ENCODE results near the gene TMEM37.

Gene TMEM37

DNA sequence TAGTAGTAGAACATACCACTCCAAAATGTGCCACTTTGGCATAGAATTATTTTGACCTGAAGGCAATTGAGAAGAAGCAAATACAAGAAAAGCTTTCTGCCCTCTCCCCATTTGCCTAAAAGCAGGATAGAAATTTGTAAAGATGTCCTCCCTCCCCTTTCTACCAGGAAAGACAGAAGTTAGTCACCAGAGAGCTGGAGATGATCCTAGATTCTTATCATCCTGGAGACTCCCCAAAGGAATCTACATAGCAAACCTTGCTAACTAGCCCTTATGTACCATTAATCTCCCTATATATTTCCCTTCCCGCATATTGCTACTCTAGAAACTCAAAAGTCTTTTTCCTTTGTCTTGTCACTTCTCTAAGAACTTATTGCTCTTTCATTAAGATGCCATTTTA, 12.6 kb upstream of the TMEM37 start:
- DNase-seq (ENCODE audit: low read depth) = no peak

DNA sequence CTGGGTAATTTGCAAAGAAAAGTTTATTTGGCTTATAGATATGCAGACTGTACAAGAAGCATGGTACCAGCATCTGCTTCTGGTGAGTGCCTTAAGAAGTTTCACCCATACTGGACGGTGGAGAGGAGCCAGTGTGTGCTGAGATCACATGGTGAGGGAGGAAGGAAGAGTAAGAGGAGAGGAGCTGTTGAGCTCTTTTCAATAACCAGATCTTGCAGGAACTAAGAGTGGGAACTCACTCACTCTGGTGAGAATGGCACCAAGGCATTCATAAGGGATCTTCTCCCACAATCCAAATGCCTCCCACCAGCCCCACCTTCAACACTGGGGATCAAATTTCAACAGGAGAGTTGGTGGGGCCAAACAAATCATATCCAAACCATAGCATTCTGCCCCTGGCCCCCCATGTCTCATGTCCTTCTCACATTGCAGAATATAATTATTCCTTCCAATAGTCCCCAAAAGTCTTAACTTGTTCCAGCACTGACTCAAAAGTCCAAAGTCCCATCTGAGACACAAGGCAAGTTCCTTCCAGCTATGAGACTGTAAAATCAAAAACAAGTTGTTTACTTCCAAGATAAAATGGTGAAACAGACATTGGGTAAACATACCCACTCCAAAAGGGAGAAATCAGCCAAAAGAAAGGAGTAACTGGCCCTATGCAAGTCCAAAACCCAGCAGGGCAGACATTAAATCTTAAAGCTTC, 11.7 kb upstream of the TMEM37 start:
- no peak for DNase-seq (ENCODE audit: low read depth)

DNA sequence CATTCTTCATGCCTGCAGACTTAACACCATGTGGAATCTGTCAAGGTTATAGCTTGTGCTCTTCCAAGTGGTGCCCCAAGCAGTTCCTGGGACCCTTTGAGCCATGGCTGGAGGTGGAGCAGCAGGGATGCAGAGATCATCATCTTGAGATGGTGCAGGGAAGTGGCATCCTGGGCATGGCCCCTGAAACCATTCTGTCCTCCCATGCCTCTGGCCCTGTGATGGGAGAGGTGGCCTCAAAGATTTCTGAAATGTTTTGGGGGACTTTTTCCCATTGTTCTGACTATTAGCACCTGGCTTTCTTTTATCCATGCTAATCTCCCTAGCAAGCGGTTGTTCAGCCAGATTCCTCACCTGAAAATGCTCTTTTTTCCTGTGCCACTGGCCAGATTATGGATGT, 10.3 kb upstream of the TMEM37 start:
- no peak for DNase-seq (ENCODE audit: low read depth)

DNA sequence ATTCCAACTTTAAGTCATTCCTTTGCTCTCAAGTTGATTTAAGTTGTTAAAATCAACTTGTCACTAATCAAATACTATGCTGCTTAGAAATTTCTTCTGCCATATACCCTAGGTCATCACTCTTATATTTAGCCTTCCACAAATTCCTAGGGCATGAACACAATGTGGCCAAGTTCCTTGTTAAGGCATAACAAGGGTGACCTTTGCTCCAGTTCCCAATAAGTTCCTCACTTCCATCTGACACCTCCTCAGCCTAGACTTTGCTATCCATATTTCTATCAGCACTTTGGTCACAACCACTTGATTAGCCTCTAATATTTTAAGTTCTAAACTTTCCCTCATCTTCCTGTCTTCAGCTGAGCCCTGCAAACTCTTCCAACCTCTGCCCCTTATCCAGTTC, 9.9 kb upstream of the TMEM37 start:
- DNase-seq (ENCODE audit: low read depth) = no peak

DNA sequence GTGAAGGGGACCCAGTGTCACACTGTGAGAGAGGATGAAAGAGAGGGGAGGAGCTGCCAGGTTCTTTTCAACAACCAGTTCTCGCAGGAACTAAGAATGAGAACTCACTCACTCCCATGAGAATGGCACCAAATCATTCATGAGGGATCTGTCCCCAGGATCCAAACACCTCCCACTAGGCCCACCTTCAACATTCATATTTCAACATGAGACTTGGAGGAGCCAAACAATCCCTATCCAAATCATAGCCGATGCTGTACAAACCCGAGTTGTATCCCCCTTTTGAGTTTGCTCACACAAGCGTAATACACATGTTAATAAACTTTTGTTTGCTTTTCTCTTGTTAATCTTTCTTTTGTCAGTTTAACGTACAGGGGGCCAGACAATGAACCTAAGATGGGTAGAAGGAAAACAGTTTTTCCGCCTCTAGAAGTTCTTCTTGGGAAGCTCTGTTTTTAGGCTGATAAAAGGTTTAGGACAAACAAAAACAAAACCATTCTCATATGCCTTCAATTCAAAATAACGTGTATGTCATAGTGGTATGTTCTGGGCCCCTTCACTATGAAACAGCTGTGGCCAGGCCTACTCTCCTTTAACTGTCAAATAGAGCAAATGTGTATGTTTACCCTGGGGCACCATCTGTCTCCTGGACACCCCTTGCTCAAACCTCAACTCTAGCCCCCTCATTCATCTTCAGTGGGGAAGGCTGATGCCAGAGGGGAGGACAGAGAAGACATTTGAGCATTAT, 9.1 kb upstream of the TMEM37 start:
- DNase-seq (ENCODE audit: low read depth) = no peak

DNA sequence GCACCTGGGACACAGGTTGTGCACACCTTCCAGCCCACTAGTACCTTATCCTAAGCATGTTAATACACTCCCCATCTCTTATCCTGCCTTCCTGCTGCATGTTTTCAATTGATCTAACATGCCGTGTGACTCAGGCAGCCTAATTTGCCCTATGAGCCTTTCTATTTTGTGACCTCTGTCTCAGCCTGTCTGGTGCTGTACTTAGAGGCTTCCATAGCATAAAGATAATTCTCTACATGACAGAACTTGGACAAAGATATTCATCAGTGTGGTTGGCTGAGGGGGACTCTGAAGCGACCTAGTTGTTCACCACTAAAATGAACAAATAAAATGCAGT, 8.6 kb upstream of the TMEM37 start:
- no peak for DNase-seq (ENCODE audit: low read depth)

DNA sequence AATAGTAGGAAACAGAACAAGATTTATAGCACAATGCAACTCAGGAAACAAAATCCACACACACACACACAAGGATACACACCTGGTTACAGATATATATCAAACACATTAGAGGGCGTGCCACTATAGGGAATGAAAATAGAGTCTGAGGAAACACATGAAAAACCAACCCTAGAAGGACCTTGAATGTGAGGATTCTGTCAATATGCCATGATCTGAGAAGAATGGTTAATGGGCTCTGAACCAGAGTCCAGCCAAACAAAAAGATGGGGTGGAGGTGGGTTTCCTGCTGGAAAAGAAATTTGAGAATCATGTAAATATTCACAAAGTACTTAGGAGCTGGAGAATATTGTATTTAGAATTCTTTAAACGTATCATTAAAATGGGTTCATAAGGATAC, 7.8 kb upstream of the TMEM37 start:
- no peak for DNase-seq (ENCODE audit: low read depth)

DNA sequence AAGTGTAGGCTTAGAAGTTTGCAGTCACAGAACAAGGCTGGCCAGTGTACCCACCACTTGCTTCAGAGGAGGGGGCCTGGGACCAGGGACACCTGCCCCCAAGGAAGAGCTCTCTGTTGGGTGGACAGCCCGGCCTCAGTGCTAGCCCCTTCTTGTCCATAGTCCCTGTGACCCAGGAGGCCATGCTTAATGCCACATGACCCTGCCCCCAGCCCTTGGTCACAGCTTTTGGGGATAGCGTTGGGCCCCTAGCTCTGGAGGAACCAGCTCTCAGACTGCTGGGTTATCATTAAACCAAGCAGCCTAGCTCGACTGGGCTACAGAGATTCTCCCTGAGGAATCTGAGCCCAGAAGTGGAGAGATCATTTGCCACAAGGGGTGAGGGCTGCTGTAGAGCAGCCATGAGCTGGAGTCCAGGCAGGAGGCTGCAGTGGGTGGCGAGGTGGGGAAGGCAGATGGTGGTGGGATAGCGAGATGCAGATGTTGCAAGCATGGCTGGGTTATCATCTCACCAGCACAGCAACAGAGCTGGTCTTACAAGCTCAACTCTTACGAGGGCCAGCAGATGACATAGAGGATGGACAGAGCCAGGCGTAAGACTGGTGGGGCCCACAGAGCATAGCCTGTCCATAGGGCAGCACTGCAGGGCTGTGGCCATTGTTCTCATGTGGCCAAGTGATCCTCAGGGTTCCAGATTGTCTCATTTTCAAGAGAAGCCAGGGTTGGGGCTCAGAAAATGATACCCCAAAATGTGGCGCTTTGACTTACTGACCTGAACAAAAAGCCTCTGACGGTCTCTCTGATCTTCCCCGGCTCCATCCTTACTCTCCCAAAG, 7.2 kb upstream of the TMEM37 start:
- DNase-seq (ENCODE audit: low read depth) = no peak

DNA sequence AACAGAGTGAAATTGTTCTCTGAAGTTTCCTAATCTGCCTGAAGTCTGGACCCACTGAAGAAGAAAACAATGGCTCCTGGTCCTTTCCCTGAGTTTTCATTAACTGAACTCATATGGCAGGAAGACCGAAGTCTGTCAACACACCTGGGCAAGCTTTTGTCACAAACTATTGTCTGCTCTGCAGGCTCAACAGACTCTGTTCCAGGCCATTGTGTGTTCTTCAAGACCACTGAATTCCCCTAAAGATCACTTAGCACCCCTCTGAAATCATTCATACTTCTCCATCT, 6.6 kb upstream of the TMEM37 start:
- DNase-seq (ENCODE audit: low read depth) = no peak

DNA sequence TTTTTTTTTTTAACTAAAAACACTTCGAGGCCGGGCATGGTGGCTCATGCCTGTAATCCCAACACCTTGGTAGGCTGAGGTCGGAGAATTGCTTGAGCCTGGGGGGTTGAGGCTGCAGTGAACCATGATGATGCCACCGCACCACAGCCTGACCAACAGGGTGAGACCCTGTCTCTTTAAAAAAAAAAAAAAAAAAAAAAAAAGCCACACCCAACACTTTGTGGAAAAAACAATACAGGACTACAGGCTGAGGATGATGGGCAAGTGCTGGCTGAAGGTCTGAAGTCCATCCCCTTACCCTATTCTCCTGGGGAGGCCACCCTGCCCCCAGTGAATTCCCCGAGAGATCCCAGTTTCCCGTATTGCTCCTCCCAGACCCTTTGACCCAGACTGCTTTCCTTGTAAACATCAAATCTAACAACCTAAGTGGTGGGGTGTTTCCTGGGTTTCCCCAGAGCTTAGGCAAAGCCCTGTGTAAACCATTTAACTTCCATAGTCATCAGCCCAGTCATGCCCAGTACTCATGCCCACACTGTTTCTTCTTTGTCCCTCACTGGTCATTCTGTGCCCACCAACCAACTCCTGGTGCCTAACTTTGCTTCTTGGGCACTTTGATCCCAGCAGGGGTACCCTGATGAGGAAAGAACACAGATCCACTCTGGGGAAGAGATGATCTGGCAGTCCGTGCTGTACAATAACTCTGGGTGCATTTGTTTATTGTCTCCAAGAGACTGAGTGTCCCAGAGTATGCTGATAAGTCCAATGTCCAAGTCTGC, 5.8 kb upstream of the TMEM37 start:
- no peak for DNase-seq (ENCODE audit: low read depth)

DNA sequence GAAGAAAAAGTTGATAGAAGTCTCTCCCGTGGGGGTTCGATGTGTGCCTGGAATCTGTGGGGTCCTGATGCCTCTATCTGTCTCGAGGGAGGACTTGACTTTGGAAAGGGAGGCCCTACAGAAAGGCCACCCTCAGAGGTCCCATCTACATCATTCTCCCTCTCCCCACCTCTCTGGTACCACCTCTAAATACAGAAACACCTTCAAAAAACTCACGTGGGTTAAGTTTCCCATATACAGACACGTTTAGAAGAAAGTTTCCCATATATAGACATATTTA, 5.3 kb upstream of the TMEM37 start:
- no peak for DNase-seq (ENCODE audit: low read depth)

DNA sequence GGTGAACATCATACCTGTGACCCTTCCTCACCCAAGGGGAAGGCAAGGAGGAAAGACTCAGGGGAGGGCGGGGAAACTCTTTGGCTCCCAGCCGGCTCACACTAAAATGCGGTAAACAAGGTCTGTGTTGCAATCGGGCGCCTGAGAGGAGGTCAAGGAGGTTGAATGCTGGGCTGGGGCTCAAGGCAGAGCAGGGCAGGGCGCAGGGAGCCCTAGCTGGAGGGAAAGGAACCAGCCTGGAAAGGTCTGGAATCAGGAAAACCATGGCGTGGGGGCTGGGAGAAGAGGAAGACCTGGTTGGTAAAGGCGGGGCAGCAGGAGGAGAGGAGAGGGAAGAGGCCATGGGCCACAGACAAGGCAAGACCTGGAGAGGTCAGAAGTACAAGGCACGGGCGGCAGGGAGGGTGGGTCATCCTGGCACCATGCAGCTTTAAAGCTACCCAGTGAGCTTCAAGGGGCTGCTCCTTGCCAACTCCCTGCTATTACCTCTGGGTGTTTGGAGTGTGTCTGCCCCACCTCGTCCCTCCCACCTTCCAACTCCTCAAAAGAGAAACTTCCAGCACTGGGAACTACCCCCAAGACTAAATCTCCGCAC, 4.8 kb upstream of the TMEM37 start:
- no peak for DNase-seq (ENCODE audit: low read depth)

DNA sequence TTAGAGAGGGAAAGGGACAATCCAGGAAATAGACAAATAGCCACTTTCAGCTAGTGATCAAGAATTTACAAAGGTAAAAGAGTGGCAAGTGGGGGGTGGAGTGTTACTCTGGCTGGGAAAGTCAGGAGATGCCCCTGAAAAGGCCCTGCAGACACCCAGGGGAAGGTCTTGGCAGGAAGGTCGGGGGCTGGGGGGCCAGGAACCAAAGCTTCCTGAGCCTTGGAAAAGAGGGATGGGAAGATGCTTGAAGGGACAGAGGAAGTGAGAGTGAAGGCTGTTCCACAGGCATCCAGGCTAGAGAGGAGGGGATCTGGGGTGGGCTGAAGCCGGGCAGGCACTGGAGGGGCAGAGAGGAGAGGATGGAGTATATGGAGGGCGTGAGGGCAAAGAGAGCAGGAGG, 3.9 kb upstream of the TMEM37 start:
- no peak for DNase-seq (ENCODE audit: low read depth)

DNA sequence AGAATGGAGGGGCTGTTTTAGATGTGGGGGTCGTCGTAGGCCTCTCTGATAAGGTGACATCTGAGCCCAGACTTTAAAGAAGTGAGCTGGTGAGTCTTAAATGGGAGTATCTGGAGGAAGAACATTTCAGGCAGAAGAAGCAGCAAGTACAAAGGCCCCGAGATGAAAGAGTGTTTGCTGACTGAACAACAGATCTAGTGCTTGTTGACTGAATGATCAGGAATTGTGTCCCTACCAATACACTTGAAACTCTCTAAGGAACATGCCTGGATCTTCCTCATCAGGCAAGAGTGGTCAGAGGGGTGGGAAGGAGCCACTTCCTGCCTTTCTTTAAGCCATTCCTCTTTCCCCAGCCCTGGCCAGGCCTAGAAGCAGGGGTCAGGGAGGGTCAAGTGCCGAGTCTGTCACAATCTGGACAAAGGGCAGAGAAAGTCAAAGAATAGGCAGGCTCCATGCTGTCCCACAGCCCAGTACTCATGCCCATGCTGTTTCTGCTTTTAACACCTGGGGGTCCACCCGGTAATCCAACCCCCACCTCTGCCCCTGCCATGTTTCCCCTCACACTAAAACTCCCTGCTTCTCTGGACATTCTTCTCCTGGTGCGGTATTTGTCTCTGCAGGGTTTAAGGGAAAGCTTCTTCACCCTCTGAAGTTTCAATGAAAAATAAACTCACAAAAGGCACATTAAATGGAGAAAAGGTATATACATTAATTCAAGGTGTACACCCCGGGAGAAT, 3.0 kb upstream of the TMEM37 start:
- no peak for DNase-seq (ENCODE audit: low read depth)

DNA sequence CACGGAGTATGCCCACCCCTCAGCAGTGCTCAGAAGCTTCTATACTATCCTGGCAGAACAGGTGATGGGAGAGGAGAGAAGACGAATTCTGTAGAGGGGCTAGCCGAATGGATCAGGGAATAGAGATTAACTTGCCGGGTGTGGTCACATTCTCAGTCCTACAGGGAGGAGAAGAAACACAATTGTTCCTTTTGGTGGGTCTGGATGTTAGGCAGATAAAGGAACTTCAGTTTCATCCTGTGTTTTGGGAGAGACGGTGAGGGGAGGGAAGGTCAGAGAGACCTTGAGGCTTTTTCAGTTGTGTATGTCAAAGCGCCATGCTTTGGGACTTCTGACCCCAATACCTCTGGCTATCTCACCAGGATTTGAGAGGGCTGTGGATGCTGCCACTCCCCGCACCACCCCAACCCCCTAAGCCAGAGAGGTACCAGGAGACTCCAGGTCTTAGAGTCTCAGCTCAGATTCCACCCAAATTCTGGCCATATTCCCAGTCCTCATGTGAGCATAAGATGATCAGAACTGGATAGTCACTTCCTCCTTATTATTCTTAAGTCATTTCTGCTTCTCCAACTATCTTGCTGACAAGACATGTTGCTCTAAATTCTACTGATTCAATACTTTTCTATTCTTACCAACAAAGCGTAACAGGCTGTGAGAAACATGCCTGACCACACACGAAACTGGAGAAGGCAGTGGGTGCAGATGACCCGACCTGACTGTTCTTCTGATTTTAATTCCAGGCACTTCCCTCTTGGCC, 2.3 kb upstream of the TMEM37 start:
- DNase-seq (ENCODE audit: low read depth) = no peak

DNA sequence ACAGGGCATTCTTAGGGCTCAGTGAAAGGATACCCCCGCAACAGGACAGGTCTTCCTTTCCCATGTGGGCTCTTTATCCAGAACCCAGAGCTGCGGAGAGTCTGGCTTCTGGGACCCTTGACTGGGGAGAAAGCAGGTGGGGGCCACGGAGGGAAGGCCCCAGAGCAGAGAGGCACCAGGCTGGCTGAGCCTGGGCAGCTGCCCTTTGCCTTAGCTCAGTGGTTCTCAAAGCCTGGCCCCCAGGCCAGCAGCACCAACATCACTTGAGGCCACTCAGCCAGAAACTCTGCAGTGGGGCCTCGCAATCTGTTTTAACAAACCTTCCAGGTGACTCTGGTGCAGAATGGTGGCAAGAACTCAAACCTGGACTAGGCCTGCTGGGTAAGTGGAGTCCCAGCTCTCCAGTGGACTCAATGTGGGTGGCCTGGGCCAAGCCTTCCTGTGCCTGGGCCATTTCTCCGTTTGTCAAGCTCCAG, 1.6 kb upstream of the TMEM37 start:
- no peak for DNase-seq (ENCODE audit: low read depth)

DNA sequence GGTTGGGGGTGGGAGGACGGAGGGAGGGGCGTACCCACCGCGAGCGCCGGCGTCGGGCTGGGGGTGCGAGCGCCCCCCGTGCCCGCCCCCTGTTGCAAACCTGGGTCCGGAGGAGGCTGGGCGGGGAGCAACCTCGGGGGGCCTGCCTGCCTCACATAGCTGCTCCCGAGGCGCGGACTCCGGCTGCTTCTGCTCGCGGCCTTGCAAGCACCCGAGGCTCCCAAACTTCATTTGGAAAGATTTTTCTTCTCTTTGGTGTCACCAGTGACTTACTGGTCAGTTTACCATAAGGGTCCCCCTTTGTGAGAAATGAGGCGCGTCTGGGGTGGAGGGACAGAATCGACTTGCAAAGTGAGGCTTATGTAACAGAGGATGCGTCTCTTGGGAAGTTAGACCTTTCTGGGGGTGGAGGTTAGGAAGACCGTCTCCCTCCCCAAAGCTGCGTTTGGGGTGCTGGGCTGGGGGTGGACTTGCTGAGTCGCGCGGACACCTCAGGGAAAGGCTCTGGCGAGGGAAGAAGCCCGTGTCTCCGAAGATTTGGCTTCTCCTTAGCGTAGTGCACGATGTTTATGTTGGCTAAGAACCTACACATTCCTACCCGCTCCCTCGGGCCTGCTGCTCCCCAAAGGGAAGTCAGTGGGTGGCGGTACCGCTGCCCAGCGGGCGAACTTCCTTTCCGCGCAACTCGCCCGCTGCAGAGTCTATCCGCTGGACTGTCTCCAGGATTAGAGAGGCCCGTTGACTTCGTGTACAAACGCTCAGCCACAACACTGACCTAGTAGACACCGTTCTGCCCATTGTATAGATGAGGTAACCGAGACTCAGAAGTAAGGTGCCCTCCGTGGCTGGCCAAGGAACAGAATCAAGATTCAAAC, 559 bp downstream of the TMEM37 start:
- no peak for DNase-seq (ENCODE audit: low read depth)

DNA sequence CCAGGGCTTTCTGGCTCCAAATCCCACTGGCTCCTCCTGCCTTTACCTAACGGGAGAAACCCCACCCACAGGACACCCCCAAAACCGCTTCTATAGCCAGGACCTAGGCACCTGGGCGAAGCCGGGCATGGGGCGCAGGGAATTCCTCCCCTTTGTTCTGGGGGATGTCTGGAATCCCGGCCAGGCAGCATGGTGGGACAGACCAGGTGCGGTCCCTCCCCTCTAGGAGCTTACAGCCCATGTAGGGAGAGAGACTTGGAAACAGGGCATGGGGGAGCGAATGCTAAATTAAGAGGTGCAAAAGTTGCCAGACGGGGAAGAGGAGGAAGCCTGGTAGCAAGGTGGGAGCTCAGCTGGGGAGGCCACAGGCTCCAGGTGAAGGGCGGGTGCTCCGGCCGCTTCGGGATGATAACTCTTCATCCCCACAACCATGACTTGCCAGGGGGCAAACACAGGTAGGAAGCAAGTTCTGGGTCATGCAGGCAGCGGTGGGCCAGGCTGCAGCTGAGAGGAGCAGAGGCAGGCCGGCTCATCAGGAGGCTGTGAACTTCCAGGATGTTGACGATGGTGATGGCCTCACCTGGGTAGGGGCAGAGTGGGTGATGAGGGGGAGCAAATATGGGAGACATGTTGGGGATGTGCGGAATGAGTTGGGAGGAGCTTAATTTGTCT, 1.3 kb downstream of the TMEM37 start:
- DNase-seq (ENCODE audit: low read depth) = no peak

DNA sequence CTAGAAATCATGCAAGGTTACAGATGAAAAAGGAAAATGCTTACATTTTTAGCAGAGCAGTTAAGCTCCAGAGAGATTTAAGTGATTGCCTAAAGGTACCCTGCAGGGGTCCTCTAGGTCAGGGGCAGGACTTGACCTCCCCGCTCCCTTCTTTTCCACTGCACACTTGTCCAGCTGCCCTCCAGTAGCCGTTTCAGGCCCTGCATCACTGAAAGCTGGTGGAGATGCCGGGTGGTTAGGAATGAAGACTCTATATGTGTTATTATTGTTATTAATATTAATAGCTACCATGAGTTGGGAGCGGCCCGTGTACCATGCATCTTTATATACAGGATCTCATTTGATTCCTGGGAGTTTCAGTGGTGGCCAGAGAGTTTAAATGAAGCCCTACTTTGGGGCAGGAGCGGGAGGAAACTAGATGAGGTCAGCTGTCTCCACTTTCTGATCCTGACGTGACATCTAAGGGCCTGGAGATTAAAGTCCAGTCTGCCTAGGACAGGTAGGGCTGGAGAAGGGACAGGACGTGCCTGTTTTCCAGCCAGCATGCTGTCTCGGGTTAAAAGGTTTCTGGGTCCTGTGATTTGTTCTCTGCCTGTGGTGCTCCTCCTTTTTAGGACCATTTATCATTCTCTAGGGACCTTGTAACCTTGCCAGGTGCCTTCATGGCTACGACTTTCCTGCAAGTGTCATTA, 2.1 kb downstream of the TMEM37 start:
- no peak for DNase-seq (ENCODE audit: low read depth)

Measured in T follicular helper cell (primary cell).